Bladder microvascular endothelial cell (primary cell): ENCODE data around the gene DMP1. TPM values are rescaled to one million over a fixed set of nuclear protein-coding genes. Genes with fewer than 3 reads are reported as not detected.

Source experiments
- total RNA-seq: library from RNA; depleted of rRNA; stranded (reverse); fragments of >200 nt; gene quantifications from 2 replicates; pipeline ENCODE4 v1.2.3, GENCODE V29; 2014

Gene DMP1, protein sequence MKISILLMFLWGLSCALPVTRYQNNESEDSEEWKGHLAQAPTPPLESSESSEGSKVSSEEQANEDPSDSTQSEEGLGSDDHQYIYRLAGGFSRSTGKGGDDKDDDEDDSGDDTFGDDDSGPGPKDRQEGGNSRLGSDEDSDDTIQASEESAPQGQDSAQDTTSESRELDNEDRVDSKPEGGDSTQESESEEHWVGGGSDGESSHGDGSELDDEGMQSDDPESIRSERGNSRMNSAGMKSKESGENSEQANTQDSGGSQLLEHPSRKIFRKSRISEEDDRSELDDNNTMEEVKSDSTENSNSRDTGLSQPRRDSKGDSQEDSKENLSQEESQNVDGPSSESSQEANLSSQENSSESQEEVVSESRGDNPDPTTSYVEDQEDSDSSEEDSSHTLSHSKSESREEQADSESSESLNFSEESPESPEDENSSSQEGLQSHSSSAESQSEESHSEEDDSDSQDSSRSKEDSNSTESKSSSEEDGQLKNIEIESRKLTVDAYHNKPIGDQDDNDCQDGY
- total RNA-seq: not detected in 2 replicates

DNA sequence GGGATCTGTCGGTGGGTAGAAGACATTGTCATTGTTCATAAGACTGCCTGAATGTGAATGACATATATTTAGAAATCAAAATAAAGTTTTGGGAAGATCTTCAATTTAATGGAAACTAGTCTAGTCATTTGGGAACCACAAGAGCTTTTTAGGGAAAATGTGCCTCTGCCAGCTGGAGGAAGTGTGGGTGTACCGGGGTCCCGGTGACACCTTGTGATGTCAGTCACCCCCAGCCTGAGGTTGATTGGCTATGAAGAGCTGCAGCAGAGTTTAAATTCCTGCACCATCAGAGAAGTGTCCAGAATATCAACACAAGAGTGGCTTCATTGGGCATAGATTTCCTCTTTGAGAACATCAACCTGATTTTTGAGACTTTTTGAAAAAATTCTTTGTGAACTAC is at the start of gene DMP1:
Gene DMP1, plus strand, starts transcription at position 301 of the 400 bp plus-strand sequence. CDS start 6,213 bp downstream, outside the sequence.

DNA sequence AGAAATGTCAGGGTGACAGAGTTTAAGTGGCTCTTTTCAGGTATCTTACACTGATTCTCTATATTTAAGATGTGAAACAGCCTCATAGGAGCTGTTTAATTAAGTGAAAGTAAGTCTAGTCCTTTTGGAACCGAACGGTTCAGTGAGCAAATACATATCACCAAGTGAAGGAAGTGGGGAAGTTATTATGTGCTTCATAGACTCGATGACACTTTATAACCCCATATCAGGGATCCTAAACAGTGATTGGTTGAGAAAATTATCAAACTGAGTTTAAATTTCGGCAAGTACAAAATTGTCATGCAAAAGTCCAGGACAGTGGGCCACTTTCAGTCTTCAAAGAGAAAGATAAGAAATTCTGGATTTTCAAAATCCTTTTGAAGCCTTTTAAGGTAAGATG is 41.9 kb upstream of the DMP1 start, which contains the start of gene DSPP:
Gene DSPP, plus strand, starts transcription at position 301 of the 400 bp plus-strand sequence. CDS start 2,380 bp downstream, outside the sequence.

Other genes with a start within 250 kb of the DMP1 start
- 15.1 and 29.5 TPM in 2 replicates for gene NUDT9, start 227.7 kb upstream of the DMP1 start, total RNA-seq
- gene SPARCL1, start 120.9 kb upstream of the DMP1 start, total RNA-seq: 228 and 385 TPM in 2 replicates
- not detected in 2 replicates for gene DSPP, start 41.8 kb upstream of the DMP1 start, total RNA-seq
- not detected in 2 replicates for gene IBSP, start 149.3 kb downstream of the DMP1 start, total RNA-seq
- not detected in 2 replicates for gene MEPE, start 182.7 kb downstream of the DMP1 start, total RNA-seq